Measurements from ENCODE around the gene NCEH1. TPM values are rescaled to one million over a fixed set of nuclear protein-coding genes. Genes with fewer than 3 reads are reported as not detected.

Gene NCEH1
- total and polyA plus RNA-seq, 2 experiments from 2014 or later, result 1.8 to 4.9 TPM

GRCh38 chr3:172647080-172647479 lies 63.8 kb downstream of the NCEH1 start (continued):
- TF ChIP-seq ZNF331 (CRISPR knock-in tag; IDR thresholded peaks at IDR 0.05; ENCODE audit: low read depth) (no peak), NANOG (IDR thresholded peaks at IDR 0.05; ENCODE audit: borderline replicate concordance) (no peak), CREB1 (CRISPR knock-in tag; IDR thresholded peaks at IDR 0.05; ENCODE audit: low read depth) (no peak), REST (IDR thresholded peaks at IDR 0.05; ENCODE audit: unreplicated experiment) (no peak), STAT1 (IDR thresholded peaks at IDR 0.05; ENCODE audit: unreplicated experiment) (no peak), JUNB (IDR thresholded peaks at IDR 0.05; ENCODE audit: unreplicated experiment) (no peak), POLR2AphosphoS5 (IDR thresholded peaks at IDR 0.05; ENCODE audit: low read depth) (no peak), EZH2phosphoT487 (IDR thresholded peaks at IDR 0.05; ENCODE audit: unreplicated experiment) (no peak), ZNF114 (CRISPR knock-in tag; IDR thresholded peaks at IDR 0.05) (no peak)

GRCh38 chr3:172646439-172647015 lies 64.3 kb downstream of the NCEH1 start:
- Histone ChIP-seq H4K20me1 (replicated peaks; ENCODE audit: insufficient read depth) (no peaks in the 10 kb centered on the region), H3F3A (replicated peaks; ENCODE audit: low read depth) (no peaks in the 10 kb centered on the region), H3K27ac (ENCODE audit: low read depth) (no peak overlapping the region), H3K4me2 (no peak overlapping the region), H3K27me3 (ENCODE audit: insufficient read depth) (no peaks in the 10 kb centered on the region), H3K79me2 (replicated peaks; ENCODE audit: insufficient read depth) (no peaks in the 10 kb centered on the region), H3K4me3 (no peak overlapping the region), H3K36me3 (ENCODE audit: insufficient read depth) (no peaks in the 10 kb centered on the region), H3K9me2 (ENCODE audit: insufficient read depth) (no peaks in the 10 kb centered on the region), H2AFZ (no peak overlapping the region), H3K4me1 (ENCODE audit: insufficient read depth) (peaks cover 9% of the 10 kb centered on the region)
- no peak for DNase-seq (ENCODE audit: low spot score)
- H3K4me1 Mint-ChIP-seq, result peaks cover 17% of the 10 kb centered on the region
- no peaks in the 10 kb centered on the region; the same call in 2 of the 3 replicates for H3K36me3 Mint-ChIP-seq (ENCODE audit: low read depth)
- no peak for ATAC-seq
- no peak overlapping the region for H3K27ac Mint-ChIP-seq
- H3K4me3 Mint-ChIP-seq, result no peak overlapping the region
- peaks cover 7% of the 10 kb centered on the region for H3K27me3 Mint-ChIP-seq (ENCODE audit: insufficient read depth, low read depth, poor library complexity)
- no peaks in the 10 kb centered on the region for H3K9me3 Mint-ChIP-seq
- TF ChIP-seq CTCF (conservative IDR thresholded peaks at IDR 0.05; ENCODE audit: low read depth in 2 of 2) (no peak), STAT1 (IDR thresholded peaks at IDR 0.05; ENCODE audit: unreplicated experiment) (no peak), ZNF114 (CRISPR knock-in tag; IDR thresholded peaks at IDR 0.05) (no peak), ZNF331 (CRISPR knock-in tag; IDR thresholded peaks at IDR 0.05; ENCODE audit: low read depth) (no peak), REST (IDR thresholded peaks at IDR 0.05; ENCODE audit: unreplicated experiment) (no peak), JUNB (IDR thresholded peaks at IDR 0.05; ENCODE audit: unreplicated experiment) (no peak), NANOG (IDR thresholded peaks at IDR 0.05; ENCODE audit: borderline replicate concordance) (no peak)
